GM19452 (cell line): ENCODE data around the gene APPL2.

Source experiments
- ATAC-seq: cut with Tn5 transposase; IDR thresholded peaks from one replicate; pipeline ENCODE4 v1.9.1; 2021; ENCODE audit not compliant: unreplicated experiment

Gene APPL2

GRCh38 chr12:105235732-105236476 is at the start of gene APPL2:
APPL2 (minus strand) TSS chr12:105236174; CDS start chr12:105236012, 162 bp downstream.
- peak; percentile 78 for ATAC-seq

- ATAC-seq, result no peak
Observed at GRCh38 chr12:105285378-105285777, 49.4 kb upstream of the APPL2 start.

- no peak for ATAC-seq
Observed at GRCh38 chr12:105281694-105282049, 45.7 kb upstream of the APPL2 start.

- no peak for ATAC-seq
Observed at GRCh38 chr12:105280966-105281693, 45.2 kb upstream of the APPL2 start.

GRCh38 chr12:105279460-105280056 is 43.6 kb upstream of the APPL2 start:
- ATAC-seq, result no peak

- no peak for ATAC-seq
Observed at GRCh38 chr12:105278043-105278697, 42.2 kb upstream of the APPL2 start.

- ATAC-seq, result no peak
Observed at GRCh38 chr12:105275997-105276733, 40.2 kb upstream of the APPL2 start.

- ATAC-seq, result no peak
Observed at GRCh38 chr12:105274571-105274970, 38.6 kb upstream of the APPL2 start.

- no peak for ATAC-seq
Observed at GRCh38 chr12:105273601-105274000, 37.6 kb upstream of the APPL2 start.

GRCh38 chr12:105272814-105273416 is 36.9 kb upstream of the APPL2 start:
- no peak for ATAC-seq

GRCh38 chr12:105272152-105272551 is 36.2 kb upstream of the APPL2 start:
- no peak for ATAC-seq

- no peak for ATAC-seq
Observed at GRCh38 chr12:105271364-105271763, 35.4 kb upstream of the APPL2 start.

- ATAC-seq, result no peak
Observed at GRCh38 chr12:105270671-105271255, 34.8 kb upstream of the APPL2 start.

GRCh38 chr12:105267711-105268110 is 31.7 kb upstream of the APPL2 start:
- ATAC-seq, result no peak

GRCh38 chr12:105264771-105265170 is 28.8 kb upstream of the APPL2 start:
- ATAC-seq, result no peak

- ATAC-seq, result no peak
Observed at GRCh38 chr12:105262461-105263184, 26.6 kb upstream of the APPL2 start.

- no peak for ATAC-seq
Observed at GRCh38 chr12:105261010-105261409, 25.0 kb upstream of the APPL2 start.

- ATAC-seq, result no peak
Observed at GRCh38 chr12:105259226-105259625, 23.3 kb upstream of the APPL2 start.

GRCh38 chr12:105257321-105257728 is 21.4 kb upstream of the APPL2 start:
- ATAC-seq, result no peak
